ENCODE results near the gene SLC66A2. TPM values are rescaled to one million over a fixed set of nuclear protein-coding genes. Genes with fewer than 3 reads are reported as not detected.
A peak's percentile ranks its signal among the peaks of the same experiment; 100 is the strongest.

The SLC66A2 gene
- total RNA-seq, 1 donor from 2014 or later, result 65.2 TPM

DNA sequence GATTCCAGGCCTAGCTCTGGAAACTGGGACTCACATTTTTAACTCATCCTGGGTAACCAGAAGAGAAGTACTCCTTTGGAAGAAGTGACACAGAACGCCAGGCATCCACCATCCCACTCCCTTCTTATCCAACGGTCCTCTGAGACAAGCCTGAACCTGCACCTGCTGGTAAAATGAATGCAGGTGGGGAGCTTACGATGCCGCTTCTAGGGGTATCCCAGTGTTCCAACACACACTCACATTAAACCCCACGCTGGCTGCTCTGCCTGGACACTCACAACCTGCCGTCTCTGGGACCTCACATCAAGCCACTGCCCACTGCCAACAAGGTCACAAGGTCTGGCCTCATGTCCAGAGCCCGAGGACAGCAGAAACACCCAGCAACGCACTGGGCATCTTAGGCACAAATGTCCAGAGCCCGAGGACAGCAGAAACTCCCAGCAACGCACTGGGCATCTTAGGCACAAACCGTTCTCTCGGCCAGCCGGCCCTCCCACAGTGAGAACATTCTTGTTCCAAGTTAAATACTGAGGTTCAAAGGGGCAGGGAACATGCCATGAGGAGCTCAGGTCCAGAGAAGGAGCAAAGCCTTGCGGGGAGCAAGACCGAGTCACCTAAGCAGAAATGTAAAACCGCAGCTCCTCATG, 9.9 kb downstream of the SLC66A2 start:
- intact Hi-C loops (cut with DNase I), result no loop called here
- ATAC-seq, result peak; percentile 68
- DNase-seq (ENCODE audit: low spot score), result peak; percentile 42

DNA sequence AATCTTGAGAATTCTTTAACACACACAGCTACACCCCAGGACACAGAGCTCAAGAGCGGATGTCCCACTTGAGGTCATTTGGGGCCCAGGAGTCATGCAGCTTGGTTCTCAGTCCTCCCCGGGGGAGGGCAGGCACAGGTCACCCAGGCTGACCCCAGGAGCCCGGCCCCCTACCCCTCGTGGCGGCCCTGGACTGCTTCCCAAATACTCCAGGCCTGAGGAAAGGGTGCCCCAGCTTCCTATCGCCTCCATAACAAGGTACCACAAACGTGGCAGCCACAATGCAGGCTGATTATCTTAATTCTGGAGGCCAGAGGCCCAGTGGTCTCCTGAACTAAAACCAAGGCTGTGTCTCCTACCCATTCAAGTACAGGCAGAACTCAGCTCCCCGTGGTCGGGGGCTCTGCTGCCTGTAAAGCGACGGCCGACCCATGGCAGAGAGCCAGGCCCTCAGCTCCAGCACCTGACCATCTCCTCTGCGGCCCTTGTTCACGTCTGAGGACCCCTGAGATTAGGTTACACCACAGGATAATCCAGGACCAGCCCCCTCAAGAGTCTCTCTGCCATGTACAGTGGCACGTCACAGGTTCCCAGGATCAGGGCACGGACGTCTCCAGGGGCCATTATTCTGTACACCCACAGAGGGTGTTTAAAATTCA, 10.5 kb downstream of the SLC66A2 start:
- no peak for ATAC-seq
- intact Hi-C loops (cut with DNase I), result no loop called here
- peak; percentile 56 for DNase-seq (ENCODE audit: low spot score)

DNA sequence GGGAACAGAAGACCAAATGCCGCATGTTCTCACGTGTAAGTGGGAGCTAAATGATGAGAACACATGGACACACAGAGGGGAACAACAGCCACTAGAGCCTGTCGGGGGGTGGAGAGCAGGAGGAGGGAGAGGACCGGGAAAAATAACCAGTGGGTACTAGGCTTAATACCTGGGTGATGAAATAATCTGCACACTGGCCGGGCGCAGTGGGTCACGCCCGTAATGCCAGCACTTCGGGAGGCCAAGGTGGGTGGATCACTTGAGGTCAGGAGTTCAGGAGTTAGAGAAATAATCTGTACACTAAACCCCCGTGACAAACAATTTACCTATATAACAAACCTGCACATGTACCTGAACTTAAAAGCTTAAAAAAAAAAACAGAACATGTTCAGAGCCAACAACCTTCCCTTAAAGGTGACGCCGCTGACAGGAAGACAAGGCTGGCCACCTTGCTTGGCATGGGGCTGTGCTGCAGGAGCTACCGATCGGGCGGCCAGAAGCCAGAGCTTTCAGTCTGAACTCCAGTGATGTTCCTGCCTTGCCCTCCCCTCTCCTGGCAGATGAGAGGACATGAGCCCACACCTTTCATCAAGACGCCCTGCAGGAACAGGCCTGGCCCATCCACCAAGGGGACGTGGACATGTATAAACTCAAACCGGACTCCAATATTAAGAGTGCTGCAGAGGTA, 11.2 kb downstream of the SLC66A2 start:
- DNase-seq (ENCODE audit: low spot score), result peak; percentile 28
- intact Hi-C loops (cut with DNase I), result no loop called here
- ATAC-seq, result no peak

DNA sequence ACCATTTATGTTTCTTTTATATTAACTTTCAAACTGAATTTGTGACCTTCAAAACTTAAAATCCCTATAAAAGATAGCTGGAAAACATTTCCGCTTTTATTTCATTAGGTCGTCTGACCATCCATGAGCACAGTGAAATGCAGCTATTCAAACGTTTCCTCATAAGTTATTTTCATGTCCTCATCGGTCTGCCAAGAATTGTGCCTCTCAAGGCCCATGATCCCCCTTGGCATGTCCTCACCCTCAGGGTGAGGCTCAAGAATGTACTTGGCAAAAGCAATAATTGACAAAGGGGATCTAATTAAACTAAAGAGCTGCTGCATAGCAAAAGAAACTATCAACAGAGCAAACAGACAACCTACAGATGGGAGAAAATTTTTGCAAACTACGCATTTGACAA, 12.4 kb downstream of the SLC66A2 start:
- ATAC-seq (peak; percentile 22), DNase-seq (ENCODE audit: low spot score) (no peak)
- intact Hi-C loops (cut with DNase I), result no loop called here

DNA sequence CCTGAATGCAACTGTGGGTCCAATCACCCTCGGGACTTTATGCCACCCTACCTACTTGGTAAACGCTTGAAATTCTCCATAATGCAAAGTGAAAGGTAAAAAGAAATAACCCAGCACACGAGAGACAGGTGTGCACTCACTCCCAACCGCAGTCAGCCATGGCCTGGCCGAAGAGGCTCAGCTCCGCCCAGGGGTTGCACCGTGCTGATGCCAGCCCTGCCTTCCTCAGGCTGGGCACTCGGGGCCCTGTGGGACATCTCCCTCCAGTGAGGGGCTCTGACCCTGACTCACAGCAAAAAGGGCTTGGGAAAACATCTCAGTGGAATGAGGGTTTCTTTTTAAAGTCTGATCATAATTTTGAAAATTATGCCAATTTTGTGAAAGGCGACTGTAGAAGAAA, 13.3 kb downstream of the SLC66A2 start:
- ATAC-seq (no peak), DNase-seq (ENCODE audit: low spot score) (peak; percentile 40)
- intact Hi-C loops (cut with DNase I), result no loop called here

DNA sequence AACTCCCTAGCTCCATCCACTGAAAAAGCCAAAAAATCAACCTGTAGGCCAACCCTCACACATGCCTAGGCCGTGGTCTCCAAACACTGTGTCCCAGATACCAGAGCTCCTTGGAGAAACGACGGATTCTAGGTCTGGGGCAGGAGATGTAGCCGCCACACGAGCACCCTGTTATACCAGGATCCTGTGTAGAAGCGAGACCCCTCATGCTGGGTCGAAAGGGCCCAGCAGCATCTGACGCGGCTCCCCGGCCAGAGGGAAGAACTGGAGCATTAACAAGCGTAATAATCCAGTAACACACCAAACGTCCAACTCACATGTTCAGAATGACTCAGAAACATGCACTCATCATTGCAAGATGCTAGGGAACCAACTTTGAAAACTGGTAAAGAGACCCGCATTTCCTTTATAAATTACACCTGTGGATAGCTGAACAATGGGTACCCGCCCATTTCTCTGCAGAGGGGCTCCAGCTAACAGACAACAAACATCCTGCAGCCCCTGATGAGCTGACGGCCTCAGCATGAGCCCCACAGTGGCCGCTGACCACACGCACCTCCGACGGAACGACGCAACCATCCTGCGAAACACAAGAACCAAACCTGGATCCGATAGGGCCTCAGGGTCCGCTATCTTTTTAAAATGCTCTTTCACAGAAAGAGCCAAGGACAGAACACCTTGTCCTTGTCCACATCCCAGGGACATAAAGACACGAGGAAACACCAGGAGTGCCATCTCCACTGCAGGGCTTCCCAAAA, 14.2 kb downstream of the SLC66A2 start:
- ATAC-seq, result no peak
- peak; percentile 35 for DNase-seq (ENCODE audit: low spot score)
- intact Hi-C loops (cut with DNase I), result no loop called here

DNA sequence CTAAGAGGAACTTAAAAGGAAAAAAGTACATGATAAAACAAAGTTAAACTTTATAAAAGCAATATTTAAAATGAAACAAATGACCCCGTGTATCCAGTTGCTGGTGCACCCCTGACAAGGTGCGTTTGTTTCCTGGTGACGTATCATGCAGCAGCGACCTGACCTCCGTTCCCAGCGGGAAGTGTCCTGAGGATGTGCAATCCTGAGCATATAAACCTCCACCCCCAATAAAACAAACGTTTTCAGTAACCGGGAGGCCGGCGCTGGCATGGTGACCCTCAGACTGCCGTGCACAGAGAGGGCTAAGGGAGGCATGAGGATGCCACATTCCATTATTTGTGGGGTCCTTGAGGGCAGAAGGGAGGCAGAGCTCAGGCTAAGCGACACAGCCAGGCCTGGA, 14.8 kb downstream of the SLC66A2 start:
- intact Hi-C loops (cut with DNase I), result no loop called here
- peak; percentile 49 for DNase-seq (ENCODE audit: low spot score)
- ATAC-seq, result no peak

DNA sequence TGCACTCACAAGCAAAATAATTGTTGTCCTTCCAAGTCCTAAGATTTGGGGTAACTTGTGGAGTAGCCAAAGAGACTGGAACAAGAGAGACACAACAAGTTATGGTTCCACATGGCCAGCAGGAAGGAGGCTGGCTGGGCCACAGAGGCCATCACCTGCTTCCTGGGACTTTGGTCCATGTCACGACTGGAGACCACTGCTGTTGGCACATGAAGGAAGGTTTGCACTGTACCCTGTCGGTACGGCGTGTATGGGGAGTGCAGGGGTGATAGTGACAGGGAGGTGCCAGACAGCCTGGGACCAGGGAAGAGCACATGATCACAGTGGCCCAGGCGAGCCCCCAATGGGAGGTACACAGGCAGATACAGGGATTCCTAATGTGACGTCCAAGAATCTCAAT, 15.5 kb downstream of the SLC66A2 start:
- intact Hi-C loops (cut with DNase I), result no loop called here
- DNase-seq (ENCODE audit: low spot score) (peak; percentile 33), ATAC-seq (no peak)

DNA sequence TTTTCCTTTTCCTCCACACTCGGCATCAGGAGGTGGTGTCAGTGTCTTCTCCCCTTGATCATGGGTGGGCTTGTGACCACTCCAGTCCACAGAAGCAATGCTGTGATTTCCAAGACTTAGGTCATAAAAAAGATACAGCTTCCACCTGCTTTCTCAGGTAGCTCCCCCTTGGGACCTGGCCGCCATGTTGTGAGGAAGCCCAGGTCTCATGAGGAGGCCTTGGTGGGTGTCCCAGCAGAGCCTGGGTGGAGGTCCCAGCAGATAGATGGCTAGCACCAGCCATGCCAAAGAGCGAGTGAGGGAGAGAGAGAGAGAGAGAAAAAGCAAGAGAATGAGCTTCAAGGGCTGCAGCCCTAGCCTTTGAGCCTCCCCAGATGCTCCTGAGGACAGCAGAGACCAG, 16.0 kb downstream of the SLC66A2 start:
- ATAC-seq (no peak), DNase-seq (ENCODE audit: low spot score) (peak; percentile 32)
- intact Hi-C loops (cut with DNase I), result no loop called here

DNA sequence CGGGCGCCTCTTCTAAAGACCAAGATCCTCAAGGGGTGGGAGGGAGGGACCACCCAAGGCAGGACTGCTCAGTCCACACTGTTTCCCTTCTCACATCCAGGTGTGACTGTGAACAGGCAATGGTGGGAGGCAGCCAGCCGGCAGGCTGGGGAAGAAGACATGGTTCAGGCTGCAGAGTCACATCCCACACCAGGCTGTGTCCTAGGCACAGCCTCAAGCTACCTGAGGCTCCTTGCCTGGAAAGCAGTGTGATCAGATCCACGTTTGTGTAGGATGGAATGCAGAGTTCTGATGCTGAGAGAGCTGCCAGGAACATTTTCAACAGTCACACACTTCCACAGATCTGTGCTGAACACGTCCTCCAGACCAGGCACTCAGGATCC, 16.4 kb downstream of the SLC66A2 start:
- no peak for ATAC-seq
- DNase-seq (ENCODE audit: low spot score), result peak; percentile 31
- intact Hi-C loops (cut with DNase I), result no loop called here

DNA sequence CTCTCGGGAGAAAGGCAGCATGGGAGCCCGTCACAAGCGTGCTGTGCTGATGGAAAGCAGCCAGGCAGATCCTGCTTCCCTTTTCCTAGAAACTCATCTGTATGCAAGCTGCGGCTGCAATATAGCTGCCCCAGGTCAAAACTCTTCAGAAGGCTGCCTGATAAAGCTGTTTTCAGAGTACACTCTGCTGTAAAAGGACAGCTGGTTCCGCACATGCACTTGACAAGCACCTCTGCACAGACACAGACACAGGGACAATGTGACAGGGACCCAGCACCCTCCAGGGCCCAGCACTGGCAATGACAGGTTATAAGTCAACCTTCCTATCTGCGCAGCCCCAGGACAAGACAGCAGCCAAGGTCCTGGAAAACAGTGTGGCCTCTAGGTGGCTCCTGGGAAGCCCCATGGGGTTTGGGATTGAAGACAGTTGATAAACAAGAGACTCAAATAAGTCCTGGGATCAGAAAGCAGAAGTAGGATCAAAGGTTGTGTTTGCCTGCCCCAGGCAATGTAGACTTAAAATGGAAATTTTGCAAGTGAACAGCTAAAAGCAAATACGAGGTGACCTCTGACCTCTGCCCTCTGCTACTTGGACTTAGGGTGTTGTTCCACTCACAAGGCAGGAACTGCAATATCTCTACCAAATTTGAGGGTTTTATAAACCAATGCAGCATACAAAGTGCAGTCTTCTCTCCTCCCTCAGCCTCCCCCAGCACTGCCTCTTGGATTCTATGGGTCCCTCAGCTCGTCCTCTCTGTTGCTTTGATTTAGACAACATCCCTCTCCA, 16.9 kb downstream of the SLC66A2 start:
- DNase-seq (ENCODE audit: low spot score), result peak; percentile 56
- peak; percentile 23 for ATAC-seq
- intact Hi-C loops (cut with DNase I), result no loop called here

DNA sequence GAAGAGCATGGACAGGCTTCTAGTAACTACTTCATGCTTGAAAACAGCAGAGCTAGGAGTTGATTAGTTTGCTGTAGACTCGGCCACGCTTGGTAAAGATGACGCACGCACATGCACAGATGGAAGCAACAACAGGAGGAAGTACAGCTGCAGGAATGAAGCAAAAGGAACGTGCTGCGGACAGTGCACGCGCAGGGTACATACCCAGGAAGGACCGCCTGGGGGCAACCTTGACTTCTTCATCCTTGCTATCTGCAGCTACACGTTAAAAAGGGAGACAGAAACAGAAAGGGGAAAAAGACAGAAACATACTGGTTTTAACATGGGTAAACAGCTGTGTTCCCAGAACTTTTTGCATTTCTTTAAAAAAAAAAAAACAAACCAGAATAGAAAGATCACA, 17.7 kb downstream of the SLC66A2 start:
- intact Hi-C loops (cut with DNase I), result no loop called here
- no peak for ATAC-seq

DNA sequence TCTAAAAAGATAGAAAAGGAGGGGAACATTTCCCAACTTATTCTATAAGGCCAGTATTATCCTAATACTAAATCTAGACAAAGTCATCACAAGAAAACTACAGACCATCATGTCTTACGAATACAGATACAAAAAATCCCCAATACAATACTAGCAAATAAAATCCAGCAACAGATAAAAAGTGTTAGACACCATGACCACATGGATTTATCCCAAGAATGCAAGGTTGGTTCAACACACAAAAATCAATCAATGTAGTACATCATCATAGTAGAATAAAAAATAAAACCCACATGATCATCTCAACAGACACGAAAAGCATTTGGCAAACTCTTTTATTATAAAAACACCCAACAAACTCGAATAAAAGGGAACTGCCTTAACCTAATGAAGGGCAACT, 18.5 kb downstream of the SLC66A2 start:
- intact Hi-C loops (cut with DNase I), result no loop called here
- ATAC-seq (no peak), DNase-seq (ENCODE audit: low spot score) (no peak)

More for the DNA sequence above, 17.7 kb downstream of the SLC66A2 start:
- peak; percentile 55 for DNase-seq (ENCODE audit: low spot score)

DNA sequence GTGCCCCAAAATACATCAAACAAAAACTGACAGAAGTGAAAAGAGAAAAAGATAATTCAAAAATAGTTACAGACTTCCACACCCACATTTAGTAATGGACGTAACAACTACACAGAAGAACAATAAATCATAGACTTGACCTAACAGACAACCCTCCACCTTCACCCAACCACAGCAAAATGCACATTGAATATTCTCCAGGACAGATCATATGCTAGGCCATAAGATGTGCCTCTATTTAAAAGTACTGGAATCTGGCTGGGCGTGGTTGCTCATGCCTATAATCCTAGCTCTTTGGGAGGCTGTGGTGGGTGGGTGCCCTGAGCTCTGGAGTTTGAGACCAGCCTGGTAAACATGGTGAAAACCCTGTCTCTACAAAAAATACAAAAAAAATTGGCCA, 20.0 kb downstream of the SLC66A2 start:
- intact Hi-C loops (cut with DNase I), result no loop called here
- ATAC-seq (no peak), DNase-seq (ENCODE audit: low spot score) (no peak)

DNA sequence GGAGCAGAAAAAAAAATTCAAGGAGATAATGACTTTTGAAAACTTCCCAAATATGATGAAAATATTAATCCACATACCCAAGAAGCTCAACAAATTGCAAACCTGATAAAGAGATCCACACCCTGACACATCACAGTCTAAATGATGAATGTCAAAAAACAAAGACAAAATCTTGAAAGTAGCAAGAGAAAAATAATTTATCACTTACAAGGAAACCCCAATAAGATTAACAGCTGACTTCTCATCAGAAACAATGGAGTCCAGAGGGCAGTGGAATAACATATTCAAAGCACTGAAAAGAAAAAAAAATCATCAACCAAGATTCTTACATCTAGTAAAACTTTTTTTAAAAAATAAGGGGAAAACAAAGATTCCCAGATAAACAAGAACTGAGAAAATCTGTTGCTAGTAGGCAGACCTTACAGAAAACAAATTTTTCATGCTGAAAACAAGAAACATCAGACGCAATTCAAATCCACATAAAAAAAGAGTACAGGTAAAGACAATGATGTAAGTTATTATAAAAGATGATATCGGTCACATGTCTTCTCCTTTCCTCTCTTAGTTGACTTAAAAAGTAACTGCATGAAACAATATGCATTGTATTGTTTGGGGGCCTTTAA, 21.3 kb downstream of the SLC66A2 start:
- no peak for DNase-seq (ENCODE audit: low spot score)
- intact Hi-C loops (cut with DNase I), result no loop called here

DNA sequence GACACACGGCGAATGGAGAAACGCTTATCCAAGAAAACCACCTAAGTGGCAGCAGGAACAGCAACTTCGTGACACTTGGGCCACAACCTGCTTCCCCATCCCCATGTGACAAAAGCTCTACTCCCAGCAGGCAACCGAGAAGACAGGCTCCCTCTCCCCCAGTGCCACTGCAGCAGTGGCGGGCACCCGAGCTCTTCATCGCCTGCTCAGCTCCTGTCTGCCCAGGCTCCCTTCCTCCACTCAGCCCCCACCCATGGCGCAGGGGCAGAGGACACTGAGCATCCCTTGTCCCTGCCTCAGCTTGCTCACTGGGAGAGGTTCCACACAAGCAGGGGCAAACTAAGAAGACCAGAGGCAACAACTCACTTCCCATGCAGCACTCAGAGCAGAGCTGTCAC, 22.9 kb downstream of the SLC66A2 start:
- peak; percentile 38 for DNase-seq (ENCODE audit: low spot score)
- no peak for ATAC-seq
- intact Hi-C loops (cut with DNase I), result no loop called here

More for the DNA sequence above, 21.3 kb downstream of the SLC66A2 start:
- no peak for ATAC-seq

DNA sequence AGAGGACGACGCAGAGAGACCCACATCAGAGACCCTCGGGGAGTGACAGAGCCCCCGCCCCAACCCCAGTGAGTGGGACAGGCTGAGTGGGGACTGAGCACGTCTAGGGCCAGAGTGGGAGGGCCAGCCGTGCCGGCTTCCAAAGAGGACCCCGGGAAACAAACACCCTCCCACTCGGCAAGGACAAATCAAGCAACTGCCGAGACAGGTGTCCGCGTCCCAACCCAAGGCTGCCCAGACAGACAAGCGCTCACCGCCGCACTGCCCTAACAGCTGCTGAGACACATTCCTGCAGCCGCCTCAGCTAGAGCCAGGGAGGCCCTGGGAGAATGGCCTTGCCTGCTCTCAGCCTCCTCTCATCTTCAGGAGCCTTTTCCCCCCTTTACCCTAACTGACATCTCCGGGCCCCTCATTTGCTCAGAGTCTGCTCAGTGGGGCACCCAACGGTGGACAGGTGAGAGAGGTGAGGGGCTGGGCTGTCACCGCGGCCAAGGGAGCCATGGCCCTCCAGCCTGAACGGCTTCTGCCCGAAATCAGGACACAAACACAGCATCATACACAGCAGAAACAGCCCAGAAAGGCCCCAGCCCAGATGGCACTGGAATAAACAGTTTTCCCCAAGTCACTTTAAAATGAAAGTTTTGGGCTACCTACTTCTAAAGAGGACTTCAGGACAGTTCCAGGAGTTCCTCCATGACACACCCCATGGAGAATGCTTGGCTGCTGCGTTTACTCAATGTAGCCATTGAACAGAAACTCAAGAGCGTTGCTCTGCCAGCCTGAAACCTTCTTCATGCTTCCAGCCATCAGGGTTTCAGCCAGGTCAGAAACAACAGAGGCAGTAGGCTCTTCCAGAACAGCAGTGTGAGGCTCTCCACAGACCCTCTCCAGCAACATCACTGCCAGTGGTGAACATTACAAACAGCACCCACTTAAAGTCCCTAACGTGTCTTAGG, 23.6 kb downstream of the SLC66A2 start:
- DNase-seq (ENCODE audit: low spot score) (peak; percentile 50), ATAC-seq (no peak)
- intact Hi-C loops (cut with DNase I), result no loop called here
